ENCODE measurements around the gene HOXA11. TPM values are rescaled to one million over a fixed set of nuclear protein-coding genes. Genes with fewer than 3 reads are reported as not detected.

Gene HOXA11
- total RNA-seq, 1 donor from 2014 or later: not detected

- peaks cover 2% of the 10 kb centered on the region for H3K4me1 Mint-ChIP-seq (ENCODE audit: unreplicated experiment)
- no peak for DNase-seq (ENCODE audit: extremely low spot score, unreplicated experiment)
- no peak overlapping the region for H3K27ac Mint-ChIP-seq (ENCODE audit: unreplicated experiment)
- H3K36me3 Mint-ChIP-seq (ENCODE audit: unreplicated experiment): no peaks in the 10 kb centered on the region
- no peaks in the 10 kb centered on the region for H3K9me3 Mint-ChIP-seq (ENCODE audit: unreplicated experiment)
- H3K27me3 Mint-ChIP-seq (ENCODE audit: unreplicated experiment): peaks cover 75% of the 10 kb centered on the region
- no peak overlapping the region for H3K4me3 Mint-ChIP-seq (ENCODE audit: unreplicated experiment)
- TF ChIP-seq CTCF (IDR thresholded peaks at IDR 0.05): no peak
These were observed 29.4 kb upstream of the HOXA11 start for GRCh38 chr7:27214239-27214950.

- TF ChIP-seq CTCF (IDR thresholded peaks at IDR 0.05): no peak
- no peaks in the 10 kb centered on the region for H3K36me3 Mint-ChIP-seq (ENCODE audit: unreplicated experiment)
- no peak for DNase-seq (ENCODE audit: extremely low spot score, unreplicated experiment)
- H3K27me3 Mint-ChIP-seq (ENCODE audit: unreplicated experiment): peaks cover 83% of the 10 kb centered on the region
- no peaks in the 10 kb centered on the region for H3K9me3 Mint-ChIP-seq (ENCODE audit: unreplicated experiment)
- no peak overlapping the region for H3K4me3 Mint-ChIP-seq (ENCODE audit: unreplicated experiment)
- peaks cover 2% of the 10 kb centered on the region for H3K4me1 Mint-ChIP-seq (ENCODE audit: unreplicated experiment)
- H3K27ac Mint-ChIP-seq (ENCODE audit: unreplicated experiment): no peak overlapping the region
These were observed 28.6 kb upstream of the HOXA11 start for GRCh38 chr7:27213433-27214238.

- Mint-ChIP-seq H3K27ac (ENCODE audit: unreplicated experiment) (no peak overlapping the region), H3K9me3 (ENCODE audit: unreplicated experiment) (no peaks in the 10 kb centered on the region), H3K27me3 (ENCODE audit: unreplicated experiment) (peaks cover 89% of the 10 kb centered on the region), H3K4me1 (ENCODE audit: unreplicated experiment) (peaks cover 2% of the 10 kb centered on the region), H3K4me3 (ENCODE audit: unreplicated experiment) (no peak overlapping the region), H3K36me3 (ENCODE audit: unreplicated experiment) (no peaks in the 10 kb centered on the region)
- no peak for TF ChIP-seq CTCF (IDR thresholded peaks at IDR 0.05)
- DNase-seq (ENCODE audit: extremely low spot score, unreplicated experiment): no peak
These were observed 27.7 kb upstream of the HOXA11 start for GRCh38 chr7:27212497-27213432.

GRCh38 chr7:27211764-27212204 lies 26.8 kb upstream of the HOXA11 start:
- Mint-ChIP-seq H3K36me3 (ENCODE audit: unreplicated experiment) (no peaks in the 10 kb centered on the region), H3K9me3 (ENCODE audit: unreplicated experiment) (no peaks in the 10 kb centered on the region), H3K4me1 (ENCODE audit: unreplicated experiment) (peaks cover 2% of the 10 kb centered on the region), H3K4me3 (ENCODE audit: unreplicated experiment) (no peak overlapping the region), H3K27ac (ENCODE audit: unreplicated experiment) (no peak overlapping the region), H3K27me3 (ENCODE audit: unreplicated experiment) (peaks cover 89% of the 10 kb centered on the region)
- no peak for DNase-seq (ENCODE audit: extremely low spot score, unreplicated experiment)
- TF ChIP-seq CTCF (IDR thresholded peaks at IDR 0.05): no peak
